GM12878 (cell line): ENCODE measurements around the gene CCNY. TPM values are rescaled to one million over a fixed set of nuclear protein-coding genes. Genes with fewer than 3 reads are reported as not detected.

Experiments used
- ATAC-seq: fragments of 200-7000 bp; cut with Tn5 transposase; 3 replicates; pipeline ENCODE4 v1.9.1; 2020; ENCODE audit warnings: mild to moderate bottlenecking, moderate library complexity
- BruUV-seq: library from RNA; stranded (reverse); fragments of 400-500 nt; replicated peaks from 2 replicates; lab custom pipeline; 2021; lab: Mats Ljungman, UMichigan
- CTCF ChIA-PET: fragments of 300-600 bp; sonication (Branson Sonifier 250); formaldehyde crosslinking; extraction: SDS; loops from one replicate; lab custom pipeline; 2021; ENCODE audit warnings: inconsistent platforms; lab: Yijun Ruan, JAX
- POLR2A ChIA-PET: fragments of 350-600 bp; formaldehyde crosslinking; extraction: SDS; loops from one replicate; lab custom pipeline; 2021; ENCODE audit warnings: inconsistent platforms; lab: Charles Lee
- RAD21 ChIA-PET: fragments of 300-600 bp; sonication (Branson Sonifier 250); formaldehyde crosslinking; loops from one replicate; lab custom pipeline; 2023; ENCODE audit warnings: antibody characterized with exemption; ENCODE audit not compliant: unreplicated experiment; lab: Charles Lee
- SMC1A ChIA-PET: fragments of 300-600 bp; sonication (Branson Sonifier 250); formaldehyde crosslinking; loops from one replicate; lab custom pipeline; 2023; ENCODE audit not compliant: unreplicated experiment, uncharacterized antibody; lab: Charles Lee
- DNase-seq: peaks from one replicate; pipeline ENCODE4 v3.0.0-alpha.2; 2011; ENCODE audit warnings: low read depth, low spot score
- FAIRE-seq: peaks from 3 replicates; lab custom pipeline; 2011; peaks lifted over from hg19 to GRCh38; lab: Jason Lieb, UNC
- H2AFZ ChIP-seq: 2 replicates; pipeline ENCODE4 v1.6.0; 2011; ENCODE audit warnings: low read depth, low read length, control low read depth; ENCODE audit not compliant: control insufficient read depth
- H3K27ac ChIP-seq: 2 replicates; pipeline ENCODE4 v1.5.1; 2011; ENCODE audit warnings: control low read depth; ENCODE audit not compliant: control insufficient read depth, insufficient read depth
- H3K27me3 ChIP-seq, 2 experiments: replicated peaks in 1 of 2; 2 replicates each; pipeline versions ENCODE4 v1.6.0 to v1.6.1; 2011; ENCODE audit warnings: low read length in 1 of 2; ENCODE audit not compliant: control insufficient read depth in 2 of 2, insufficient read depth in 2 of 2
- H3K36me3 ChIP-seq, 2 experiments: 2 replicates each; pipeline ENCODE4 v1.5.1; 2011; ENCODE audit warnings: low read length in 1 of 2; ENCODE audit not compliant: control insufficient read depth in 2 of 2, insufficient read depth in 2 of 2
- H3K4me1 ChIP-seq: 2 replicates; pipeline ENCODE4 v1.6.1; 2011; ENCODE audit warnings: mild to moderate bottlenecking, low read length, moderate library complexity, mixed read lengths; ENCODE audit not compliant: control insufficient read depth, insufficient read depth
- H3K4me2 ChIP-seq: 2 replicates; pipeline ENCODE4 v1.6.0; 2011; ENCODE audit warnings: control low read depth; ENCODE audit not compliant: control insufficient read depth, insufficient read depth
- H3K4me3 ChIP-seq: fragments of 200-600 bp; sonication (generic); 2 replicates; pipeline ENCODE4 v1.5.1; 2016
- H3K79me2 ChIP-seq: 2 replicates; pipeline ENCODE4 v1.6.0; 2011; ENCODE audit warnings: low read length; ENCODE audit not compliant: control insufficient read depth, insufficient read depth
- H3K9ac ChIP-seq: 2 replicates; pipeline ENCODE4 v1.8.0; 2011; ENCODE audit warnings: low read length, control low read depth, mixed read lengths; ENCODE audit not compliant: control insufficient read depth, insufficient read depth
- H3K9me3 ChIP-seq: replicated peaks from 3 replicates; pipeline ENCODE4 v1.5.1; 2011; ENCODE audit warnings: mild to moderate bottlenecking, low read length; ENCODE audit not compliant: control insufficient read depth, insufficient read depth
- H4K20me1 ChIP-seq: 2 replicates; pipeline ENCODE4 v1.6.0; 2011; ENCODE audit not compliant: control insufficient read depth, insufficient read depth
- ATF2 ChIP-seq: IDR thresholded peaks from 2 replicates; pipeline ENCODE4 v1.6.1; 2012; ENCODE audit warnings: low read length, inconsistent platforms
- BCLAF1 ChIP-seq: fragments of 450-650 bp; IDR thresholded peaks from 2 replicates; pipeline ENCODE4 v1.6.1; 2017; ENCODE audit warnings: antibody characterized with exemption, mild to moderate bottlenecking, moderate library complexity
- CREM ChIP-seq: IDR thresholded peaks from 2 replicates; pipeline ENCODE4 v1.6.1; 2014; ENCODE audit warnings: antibody characterized with exemption, low read depth
- KAT2A ChIP-seq: conservative IDR thresholded peaks from 2 replicates; pipeline ENCODE4 v1.6.1; 2011; ENCODE audit warnings: low read depth, low read length; ENCODE audit not compliant: control insufficient read depth
- PBX3 ChIP-seq: IDR thresholded peaks from 2 replicates; pipeline ENCODE4 v1.6.1; 2011; ENCODE audit warnings: mild to moderate bottlenecking, low read depth, low read length, moderate library complexity; ENCODE audit not compliant: insufficient replicate concordance
- RB1 ChIP-seq: fragments of 450-650 bp; formaldehyde crosslinking; IDR thresholded peaks from 2 replicates; pipeline ENCODE4 v1.6.1; 2017; ENCODE audit warnings: mild to moderate bottlenecking, borderline replicate concordance
- TARDBP ChIP-seq: IDR thresholded peaks from 2 replicates; pipeline ENCODE4 v1.6.1; 2016; ENCODE audit warnings: borderline replicate concordance
- WRNIP1 ChIP-seq: IDR thresholded peaks from 2 replicates; pipeline ENCODE4 v1.6.1; 2011; ENCODE audit warnings: low read depth, low read length, improper control_type of control experiment, borderline replicate concordance
- ZBTB11 ChIP-seq: fragments of 450-650 bp; formaldehyde crosslinking; IDR thresholded peaks from 2 replicates; pipeline ENCODE4 v1.5.0; 2022; ENCODE audit warnings: mild to moderate bottlenecking, missing genetic modification characterization
- ZBTB4 ChIP-seq: fragments of 450-650 bp; formaldehyde crosslinking; IDR thresholded peaks from 2 replicates; pipeline ENCODE4 v1.4.0; 2022; ENCODE audit warnings: mild to moderate bottlenecking, moderate library complexity
- WGBS: methylation state at CpG from one replicate; pipeline ENCODE4 v1.1.6; 2016; ENCODE audit warnings: low lambda C conversion rate; ENCODE audit not compliant: insufficient replicate concordance, insufficient coverage; ENCODE audit errors: missing lambda C conversion rate; 5-methylcytosine and 5-hydroxymethylcytosine counted together
- in situ Hi-C: fragments of 300-500 bp; cut with MboI; formaldehyde crosslinking; loops from 9 replicates; pipeline ENCODE4 v1.14.3; 2018; ENCODE audit warnings: mixed read lengths
- intact Hi-C: fragments of 100-400 bp; cut with micrococcal nuclease; formaldehyde crosslinking; loops from one replicate; pipeline ENCODE4 v1.14.2; 2022; ENCODE audit not compliant: unreplicated experiment
- polyA plus RNA-seq, 11 experiments: library from polyadenylated mRNA; depleted of rRNA in 4 of 11; unstranded in 6 of 11; stranded (reverse) in 5 of 11; fragments of >200 nt; fragmentation: Nextera tagmentation in 4 of 11; fragmentation: Illumina TruSeq in 1 of 11; extraction: Ambion mirVana in 4 of 11; extraction: Trizol in 1 of 11; gene quantifications; 1 replicate in 1 of 11; 2 replicates in 10 of 11; pipeline versions ENCODE4 v1.2.1 to v1.2.3, GENCODE V29; 2011 to 2016; ENCODE audit warnings: inconsistent platforms in 2 of 11, missing spikeins in 2 of 11, low read depth in 1 of 11
- total RNA-seq, 4 experiments: library from RNA; depleted of rRNA in 3 of 4; stranded (reverse); fragments of >200 nt in 3 of 4; fragmentation: Illumina TruSeq in 1 of 4; extraction: Trizol in 1 of 4; gene quantifications; 2 replicates each; pipeline versions ENCODE4 v1.2.1 to v1.2.3, GENCODE V29; 2013 to 2021

The CCNY gene
- total and polyA plus RNA-seq, 10 of the 15 experiments (the other 5 are each of a cell fraction or from before 2014, with no cell fraction given) = 3.6 to 50.0 (median 26.1) TPM

- TF ChIP-seq ZBTB11 (no peak), TARDBP (no peak), WRNIP1 (no peak), BCLAF1 (no peak), KAT2A (no peak)
These were observed 233.5 kb downstream of the CCNY start (continued) for GRCh38 chr10:35569836-35570235.

- 50% methylated on average over 1 of the region's 1 CpG for WGBS
- in situ Hi-C loops (no loop called here), intact Hi-C loops (no loop called here)
- H4K20me1 ChIP-seq = no peaks in the 10 kb centered on the region
- no peak for FAIRE-seq
- no peaks in the 10 kb centered on the region for H3K27me3 ChIP-seq
- BruUV-seq = no TSS peak
- no peak overlapping the region for H3K9ac ChIP-seq
- H3K27ac ChIP-seq = no peak overlapping the region
- ChIA-PET SMC1A (no interaction called here), RAD21 (no interaction called here), POLR2A (no interaction called here), CTCF (no interaction called here)
- H3K9me3 ChIP-seq = no peaks in the 10 kb centered on the region
- no peak for ATAC-seq
- no peak overlapping the region for H3K4me3 ChIP-seq
- H2AFZ ChIP-seq = no peak overlapping the region
- DNase-seq = no peak
- no peaks in the 10 kb centered on the region for H3K4me1 ChIP-seq
- H3K4me2 ChIP-seq = no peak overlapping the region
- no peak for TF ChIP-seq PBX3
- TF ChIP-seq ATF2 = no peak
- no peak for TF ChIP-seq ZBTB4 (CRISPR knock-in tag)
- TF ChIP-seq RB1 = no peak
- no peak for TF ChIP-seq CREM
- no peaks in the 10 kb centered on the region for H3K79me2 ChIP-seq
- H3K36me3 ChIP-seq = peaks cover 3 to 13% of the 10 kb centered on the region in 2 experiments
These were observed 234.1 kb downstream of the CCNY start for GRCh38 chr10:35570397-35570796.
